ENCODE measurements around the gene CDH18. TPM values are rescaled to one million over a fixed set of nuclear protein-coding genes. Genes with fewer than 3 reads are reported as not detected.

CDH18 gene, protein sequence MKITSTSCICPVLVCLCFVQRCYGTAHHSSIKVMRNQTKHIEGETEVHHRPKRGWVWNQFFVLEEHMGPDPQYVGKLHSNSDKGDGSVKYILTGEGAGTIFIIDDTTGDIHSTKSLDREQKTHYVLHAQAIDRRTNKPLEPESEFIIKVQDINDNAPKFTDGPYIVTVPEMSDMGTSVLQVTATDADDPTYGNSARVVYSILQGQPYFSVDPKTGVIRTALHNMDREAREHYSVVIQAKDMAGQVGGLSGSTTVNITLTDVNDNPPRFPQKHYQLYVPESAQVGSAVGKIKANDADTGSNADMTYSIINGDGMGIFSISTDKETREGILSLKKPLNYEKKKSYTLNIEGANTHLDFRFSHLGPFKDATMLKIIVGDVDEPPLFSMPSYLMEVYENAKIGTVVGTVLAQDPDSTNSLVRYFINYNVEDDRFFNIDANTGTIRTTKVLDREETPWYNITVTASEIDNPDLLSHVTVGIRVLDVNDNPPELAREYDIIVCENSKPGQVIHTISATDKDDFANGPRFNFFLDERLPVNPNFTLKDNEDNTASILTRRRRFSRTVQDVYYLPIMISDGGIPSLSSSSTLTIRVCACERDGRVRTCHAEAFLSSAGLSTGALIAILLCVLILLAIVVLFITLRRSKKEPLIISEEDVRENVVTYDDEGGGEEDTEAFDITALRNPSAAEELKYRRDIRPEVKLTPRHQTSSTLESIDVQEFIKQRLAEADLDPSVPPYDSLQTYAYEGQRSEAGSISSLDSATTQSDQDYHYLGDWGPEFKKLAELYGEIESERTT
- total RNA-seq (2022; extraction: Qiagen RNA extraction) = not detected in 5 replicates

DNA sequence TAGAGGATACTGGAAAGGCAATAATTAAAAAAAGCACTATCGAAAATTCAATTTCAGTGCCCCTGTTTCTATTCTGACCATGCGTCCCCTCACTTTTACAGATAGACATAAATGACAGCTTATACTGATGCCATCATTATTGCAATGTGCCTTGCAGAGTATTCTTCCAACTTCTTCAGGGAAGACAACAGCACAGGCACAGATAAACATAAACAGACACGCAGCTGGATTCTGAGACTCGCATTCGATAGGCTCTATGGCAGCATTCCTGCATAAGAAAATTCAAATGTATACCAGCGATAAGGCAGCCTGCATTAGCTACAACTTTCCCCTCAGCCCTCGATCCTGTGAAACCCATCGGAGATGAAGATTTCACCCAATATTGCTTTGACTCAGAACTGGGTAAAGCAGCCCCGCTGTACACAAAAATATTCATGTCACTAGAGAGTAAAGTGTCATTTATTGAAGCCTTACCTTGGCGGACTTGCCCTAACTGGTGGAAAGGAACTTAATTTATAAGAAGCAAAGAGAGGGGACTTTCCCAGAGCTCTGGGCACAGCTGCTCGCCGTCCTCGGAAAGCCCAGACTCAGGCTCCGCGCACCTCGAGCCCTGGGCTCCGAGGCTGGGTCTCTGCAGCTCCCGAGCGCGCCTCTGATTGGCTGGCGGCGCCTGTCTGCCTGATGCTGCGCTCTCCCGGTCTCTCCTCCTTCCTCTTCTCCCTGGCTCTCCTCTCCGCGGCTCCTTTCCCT lies at the start of gene CDH18:
Gene CDH18 (minus strand): TSS at position 589 of the 750 bp plus-strand sequence. CDS start 149,214 bp downstream, outside the sequence.

